Endothelial cell of umbilical vein (primary cell): ENCODE results near the gene GULP1. TPM values are rescaled to one million over a fixed set of nuclear protein-coding genes. Genes with fewer than 3 reads are reported as not detected.

Source experiments
- BruUV-seq: library from RNA; stranded (reverse); fragments of 400-500 nt; replicated peaks from 2 replicates; lab custom pipeline; 2021; lab: Mats Ljungman, UMichigan
- CTCF ChIA-PET: fragments of 300-600, 350-600 bp; sonication (Branson Sonifier 250); formaldehyde crosslinking; loops from one replicate; lab custom pipeline; 2021; ENCODE audit warnings: antibody characterized with exemption, inconsistent platforms; lab: Charles Lee
- POLR2A ChIA-PET: fragments of 300-600, 350-600 bp; sonication (Branson Sonifier 250); formaldehyde crosslinking; loops from one replicate; lab custom pipeline; 2021; ENCODE audit warnings: antibody characterized with exemption, inconsistent platforms; lab: Charles Lee
- DNase-seq: peaks from one replicate; pipeline ENCODE4 v3.0.0-alpha.2; 2011; ENCODE audit warnings: low read depth, low spot score
- FAIRE-seq: peaks from 2 replicates; lab custom pipeline; 2011; peaks lifted over from hg19 to GRCh38; lab: Jason Lieb, UNC
- H2AFZ ChIP-seq: 2 replicates; pipeline ENCODE4 v1.6.0; 2012; ENCODE audit warnings: low read depth, low read length, control low read depth, inconsistent platforms
- H3K27ac ChIP-seq: 2 replicates; pipeline ENCODE4 v1.5.1; 2011; ENCODE audit warnings: low read depth, mild to moderate bottlenecking, control low read depth, low read length, moderate library complexity; ENCODE audit not compliant: insufficient read depth
- H3K27me3 ChIP-seq, 2 experiments: 2 replicates each; pipeline versions ENCODE4 v1.6.0 to v1.6.1; 2011; ENCODE audit warnings: low read length in 2 of 2, mixed read lengths in 1 of 2; ENCODE audit not compliant: control insufficient read depth in 2 of 2, insufficient read depth in 2 of 2
- H3K36me3 ChIP-seq, 2 experiments: 2 replicates in 1 of 2; 3 replicates in 1 of 2; pipeline ENCODE4 v1.5.1; 2011; ENCODE audit warnings: low read length in 2 of 2, mild to moderate bottlenecking in 1 of 2, moderate library complexity in 1 of 2; ENCODE audit not compliant: control insufficient read depth in 2 of 2, insufficient read depth in 2 of 2; ENCODE audit errors: extremely low read depth in 1 of 2
- H3K4me1 ChIP-seq: 3 replicates; pipeline ENCODE4 v1.5.1; 2011; ENCODE audit warnings: mild to moderate bottlenecking, low read length; ENCODE audit not compliant: control insufficient read depth, insufficient read depth; ENCODE audit errors: extremely low read depth
- H3K4me2 ChIP-seq: 2 replicates; pipeline ENCODE4 v1.6.1; 2011; ENCODE audit warnings: low read length, control low read depth, mixed read lengths; ENCODE audit not compliant: insufficient read depth
- H3K4me3 ChIP-seq, 3 experiments: fragments of 200-600 bp in 1 of 3; sonication (generic), shearing (Covaris generic) in 1 of 3; replicated peaks in 1 of 3; 2 replicates each; pipeline ENCODE4 v1.5.1; 2011 to 2016; ENCODE audit warnings: control low read depth in 3 of 3, low read length in 3 of 3, mild to moderate bottlenecking in 2 of 3, inconsistent platforms in 1 of 3, low read depth in 1 of 3, moderate library complexity in 1 of 3; ENCODE audit not compliant: insufficient read depth in 1 of 3
- H3K79me2 ChIP-seq: 2 replicates; pipeline ENCODE4 v1.6.0; 2012; ENCODE audit warnings: low read length, inconsistent platforms; ENCODE audit not compliant: control insufficient read depth, insufficient read depth
- H3K9ac ChIP-seq: replicated peaks from 2 replicates; pipeline ENCODE3; 2011; ENCODE audit warnings: low read length, control low read depth; ENCODE audit not compliant: insufficient read depth; ENCODE audit errors: extremely low read depth
- H3K9me1 ChIP-seq: replicated peaks from 3 replicates; pipeline ENCODE4 v1.6.0; 2011; ENCODE audit warnings: mild to moderate bottlenecking, low read length; ENCODE audit not compliant: control insufficient read depth, insufficient read depth; ENCODE audit errors: extremely low read depth
- H3K9me3 ChIP-seq: replicated peaks from 2 replicates; pipeline ENCODE4 v1.5.1; 2012; ENCODE audit warnings: low read length, inconsistent platforms; ENCODE audit not compliant: control insufficient read depth, insufficient read depth
- H4K20me1 ChIP-seq: replicated peaks from 2 replicates; pipeline ENCODE3; 2011; ENCODE audit warnings: mild to moderate bottlenecking, low read length; ENCODE audit not compliant: control insufficient read depth, insufficient read depth; ENCODE audit errors: extremely low read depth
- CTCF ChIP-seq, 2 donors: IDR thresholded peaks; 1 replicate in 1 of 2; 2 replicates in 1 of 2; pipeline ENCODE4 v1.5.1; 2011; ENCODE audit warnings: low read length in 2 of 2, mild to moderate bottlenecking in 2 of 2, moderate library complexity in 2 of 2, control low read depth in 1 of 2, inconsistent platforms in 1 of 2, low read depth in 1 of 2; ENCODE audit not compliant: insufficient read depth in 1 of 2; ENCODE audit errors: extremely low read depth in 1 of 2
- EZH2 ChIP-seq: IDR thresholded peaks from 2 replicates; pipeline ENCODE4 v1.6.1; 2012; ENCODE audit warnings: borderline replicate concordance, low read depth, mild to moderate bottlenecking, moderate library complexity, low read length, inconsistent platforms; ENCODE audit not compliant: severe bottlenecking
- FOS ChIP-seq: IDR thresholded peaks from 2 replicates; pipeline ENCODE4 v1.6.1; 2011; ENCODE audit warnings: mild to moderate bottlenecking, low read length, moderate library complexity, borderline replicate concordance; ENCODE audit not compliant: insufficient read depth
- GATA2 ChIP-seq: IDR thresholded peaks from 2 replicates; pipeline ENCODE4 v1.7.0; 2011; ENCODE audit warnings: low read depth, mild to moderate bottlenecking, moderate library complexity, mixed read lengths, low read length; ENCODE audit not compliant: insufficient read length, insufficient read depth
- JUN ChIP-seq: IDR thresholded peaks from 2 replicates; pipeline ENCODE4 v1.6.1; 2011; ENCODE audit warnings: borderline replicate concordance, low read depth; ENCODE audit not compliant: insufficient read length, insufficient read depth
- MAX ChIP-seq: IDR thresholded peaks from 2 replicates; pipeline ENCODE4 v1.6.1; 2011; ENCODE audit not compliant: insufficient read depth, insufficient read length
- MYC ChIP-seq: IDR thresholded peaks from one replicate; pipeline ENCODE4 v1.6.1; 2011; ENCODE audit warnings: mild to moderate bottlenecking, low read depth, low read length
- POLR2A ChIP-seq: IDR thresholded peaks from 2 replicates; pipeline ENCODE4 v1.6.1; 2012; ENCODE audit warnings: low read depth, mild to moderate bottlenecking, control low read depth, low read length
- POLR2AphosphoS5 ChIP-seq: IDR thresholded peaks from 2 replicates; pipeline ENCODE4 v1.6.1; 2012; ENCODE audit warnings: low read depth, mild to moderate bottlenecking, control low read depth, low read length, moderate library complexity; ENCODE audit not compliant: insufficient read depth
- dilution Hi-C: fragments of 300-500 bp; cut with MboI; formaldehyde crosslinking; loops from one replicate; pipeline ENCODE4 v1.15.0; 2019; ENCODE audit warnings: low sequenced_read_pairs; ENCODE audit not compliant: extremely low pct_ligation_motif_present
- intact Hi-C: fragments of 100-400 bp; cut with micrococcal nuclease; formaldehyde crosslinking; loops from one replicate; pipeline ENCODE4 v1.10.0; 2022
- polyA plus RNA-seq, 4 experiments: library from polyadenylated mRNA; depleted of rRNA in 3 of 4; stranded (reverse) in 3 of 4; unstranded in 1 of 4; fragments of >200 nt; gene quantifications; 2 replicates each; pipeline versions ENCODE4 v1.2.1 to v1.2.3, GENCODE V29; 2011 to 2012; ENCODE audit warnings: missing spikeins in 1 of 4
- total RNA-seq: library from RNA; stranded (reverse); gene quantifications from 2 replicates; pipeline ENCODE4 v1.2.3, GENCODE V29; 2021

The GULP1 gene
- total and polyA plus RNA-seq, 2 donors (not counting 3 experiments of a cell fraction or from before 2014, with no cell fraction given), result 24.4 to 53.8 TPM

- CTCF ChIA-PET, result interaction anchor here (1.1 to 1.9 kb wide), 5 partner anchors 226 to 937 kb away, joined by 3 to 10 read pairs (median 3); partner anchors contain the start of gene GULP1
Measured at GRCh38 chr2:188518381-188518780, 226.7 kb downstream of the GULP1 start.

More at GRCh38 chr2:188518381-188518780, 226.7 kb downstream of the GULP1 start:
- dilution Hi-C loops (no loop called here), intact Hi-C loops (no loop called here)
- FAIRE-seq, result no peak
- peaks cover 15% of the 10 kb centered on the region for H3K4me1 ChIP-seq
- DNase-seq, result no peak
- no TSS peak for BruUV-seq
- POLR2A ChIA-PET, result no interaction called here
- no peaks in the 10 kb centered on the region for H3K9me3 ChIP-seq
- H2AFZ ChIP-seq, result no peak overlapping the region
- no peak overlapping the region for H3K9ac ChIP-seq
- H3K4me3 ChIP-seq, result no peak overlapping the region
- H3K36me3 ChIP-seq, result no peaks in the 10 kb centered on the region
- H3K4me2 ChIP-seq, result no peak overlapping the region
- H3K79me2 ChIP-seq, result no peaks in the 10 kb centered on the region
- no peak overlapping the region for H3K27ac ChIP-seq
- no peaks in the 10 kb centered on the region for H3K27me3 ChIP-seq
- H4K20me1 ChIP-seq, result no peaks in the 10 kb centered on the region
- TF ChIP-seq JUN, result no peak
- no peak for TF ChIP-seq MAX
- no peak for TF ChIP-seq CTCF (IDR thresholded peaks at IDR 0.05; ENCODE audit: extremely low read depth in 1 of 2, insufficient read depth in 1 of 2, low read depth in 1 of 2, low read length in 2 of 2)
- TF ChIP-seq EZH2, result no peak
- TF ChIP-seq GATA2, result no peak
- no peak for TF ChIP-seq MYC
- no peak for TF ChIP-seq POLR2A
- no peak for TF ChIP-seq POLR2AphosphoS5
- TF ChIP-seq FOS, result no peak
- no peaks in the 10 kb centered on the region for H3K9me1 ChIP-seq
